ENCODE results near the gene ME3.
"Not testable (repeated sequence)": the region's sequence is repeated elsewhere in the genome, so short reads cannot be mapped to it uniquely, and the experiment has no call there.

Gene ME3

DNA sequence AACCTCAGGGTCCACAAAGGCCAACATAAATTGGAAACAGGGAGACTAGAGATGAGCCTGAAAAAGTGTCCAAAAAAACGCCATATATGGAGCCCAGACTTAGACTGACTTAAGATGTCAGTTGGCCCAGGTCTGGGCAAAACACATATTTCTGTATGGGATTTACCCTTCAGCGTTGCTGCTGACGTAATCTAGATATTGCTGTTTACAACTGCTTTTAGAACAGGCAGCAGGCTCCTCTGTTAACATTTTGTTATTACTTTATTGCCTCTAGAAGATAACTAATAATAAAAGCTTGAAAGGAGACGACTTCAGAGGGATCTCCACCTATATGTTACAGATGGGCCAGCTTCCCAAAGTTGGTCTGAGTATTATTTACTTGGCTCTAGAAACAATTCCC, 8.7 kb downstream of the ME3 start:
- DNase-seq (ENCODE audit: low read depth in 2 of 2), result no peak

DNA sequence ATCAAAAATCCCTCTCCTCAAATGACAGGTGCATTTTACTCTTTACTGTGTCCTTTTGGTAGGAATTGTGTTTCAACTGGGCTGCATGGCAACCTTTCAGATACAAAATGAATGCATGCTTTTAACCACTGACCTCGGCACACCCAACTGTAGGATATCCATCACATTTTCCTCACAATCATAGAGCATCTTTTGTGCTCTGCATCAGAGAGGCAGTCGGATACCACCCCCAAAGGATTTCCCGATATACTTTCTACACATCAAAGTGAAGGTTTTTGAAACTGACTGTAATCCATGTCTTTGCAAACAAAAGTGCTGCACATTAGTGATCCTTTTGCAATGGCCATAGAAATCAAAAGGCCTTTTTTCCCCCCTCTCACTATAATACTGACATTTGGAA, 9.1 kb downstream of the ME3 start:
- no peak for DNase-seq (ENCODE audit: low read depth in 2 of 2)

DNA sequence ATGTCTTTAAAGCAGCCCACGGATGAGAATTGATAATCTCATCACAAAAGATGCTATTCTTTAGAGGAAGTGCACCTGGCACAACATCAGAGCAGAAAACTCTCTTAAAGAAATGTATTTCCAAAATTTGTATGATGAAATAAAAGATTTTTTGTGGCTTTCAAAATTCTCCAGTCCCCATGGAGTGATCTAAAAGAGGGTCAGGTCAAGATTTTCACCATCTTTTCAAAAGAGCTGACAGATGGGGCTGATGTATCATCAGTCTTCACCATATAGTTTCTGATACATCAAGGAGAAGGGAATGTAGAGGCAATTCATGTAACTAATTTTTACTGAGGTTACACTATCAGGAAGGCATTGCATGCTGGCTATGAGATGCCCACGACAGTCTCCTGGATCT, 11.7 kb downstream of the ME3 start:
- no peak for DNase-seq (ENCODE audit: low read depth in 2 of 2)

DNA sequence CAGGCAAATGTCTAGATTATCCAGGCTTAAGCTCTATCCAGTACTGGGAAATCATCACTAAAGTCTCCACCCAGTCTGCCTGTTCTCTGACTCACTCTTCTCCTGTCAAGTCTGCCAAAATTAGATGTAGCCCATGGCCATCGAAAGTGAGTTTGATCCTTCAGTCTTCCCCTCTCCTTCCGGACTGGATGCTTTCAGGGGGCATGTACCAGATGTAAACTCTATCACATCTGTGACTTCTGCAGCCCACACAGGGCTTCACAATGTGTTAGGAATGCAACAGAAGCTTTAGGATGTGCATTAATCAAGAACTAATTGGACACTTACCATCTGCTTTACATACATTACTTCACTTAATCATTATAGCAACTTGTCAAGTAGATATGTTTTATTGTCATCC, 12.3 kb downstream of the ME3 start:
- DNase-seq (ENCODE audit: low read depth in 2 of 2), result no peak

DNA sequence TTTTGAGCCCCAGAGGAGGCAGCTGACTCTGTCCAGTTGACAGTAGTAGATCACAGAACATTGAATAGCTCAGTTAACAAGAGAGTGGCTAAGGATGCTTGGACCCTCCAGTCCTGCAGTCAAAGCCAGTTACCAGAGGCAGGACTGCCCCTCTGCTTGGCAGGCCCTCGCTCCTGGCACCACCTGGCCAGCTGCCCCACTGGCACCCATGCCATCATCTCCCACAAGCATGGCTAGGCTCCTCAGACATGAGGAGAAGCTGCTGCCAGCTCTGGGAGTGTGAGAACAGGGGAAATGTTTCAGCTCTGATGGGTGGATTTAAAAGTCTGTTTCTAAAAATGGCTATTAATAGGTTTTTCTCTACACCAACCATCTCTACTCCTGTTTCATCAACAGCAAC, 13.9 kb downstream of the ME3 start:
- no peak for DNase-seq (ENCODE audit: low read depth in 2 of 2)

- not testable (repeated sequence) for DNase-seq (ENCODE audit: low read depth in 2 of 2)
Observed at GRCh38 chr11:86645212-86645611, 27.2 kb downstream of the ME3 start.

DNA sequence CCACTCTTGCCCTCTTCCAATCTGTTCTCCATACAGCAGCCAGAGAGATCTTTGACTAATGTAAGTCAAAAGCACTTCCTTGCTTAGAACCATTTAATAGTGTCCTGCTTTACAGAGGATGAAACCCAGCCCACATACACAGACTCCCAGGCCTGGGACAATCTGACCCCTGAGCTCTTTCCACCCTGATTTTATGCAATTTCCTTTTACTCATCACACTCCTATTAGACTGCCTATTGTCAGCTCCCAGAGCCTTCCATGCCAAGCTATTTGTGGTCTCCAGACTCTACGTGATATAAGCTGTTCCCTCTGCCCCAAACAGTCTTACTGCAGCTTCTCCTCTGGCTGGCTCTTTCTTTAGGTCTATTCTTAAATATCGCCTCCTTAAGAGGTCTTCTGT, 28.1 kb downstream of the ME3 start:
- no peak for DNase-seq (ENCODE audit: low read depth in 2 of 2)

DNA sequence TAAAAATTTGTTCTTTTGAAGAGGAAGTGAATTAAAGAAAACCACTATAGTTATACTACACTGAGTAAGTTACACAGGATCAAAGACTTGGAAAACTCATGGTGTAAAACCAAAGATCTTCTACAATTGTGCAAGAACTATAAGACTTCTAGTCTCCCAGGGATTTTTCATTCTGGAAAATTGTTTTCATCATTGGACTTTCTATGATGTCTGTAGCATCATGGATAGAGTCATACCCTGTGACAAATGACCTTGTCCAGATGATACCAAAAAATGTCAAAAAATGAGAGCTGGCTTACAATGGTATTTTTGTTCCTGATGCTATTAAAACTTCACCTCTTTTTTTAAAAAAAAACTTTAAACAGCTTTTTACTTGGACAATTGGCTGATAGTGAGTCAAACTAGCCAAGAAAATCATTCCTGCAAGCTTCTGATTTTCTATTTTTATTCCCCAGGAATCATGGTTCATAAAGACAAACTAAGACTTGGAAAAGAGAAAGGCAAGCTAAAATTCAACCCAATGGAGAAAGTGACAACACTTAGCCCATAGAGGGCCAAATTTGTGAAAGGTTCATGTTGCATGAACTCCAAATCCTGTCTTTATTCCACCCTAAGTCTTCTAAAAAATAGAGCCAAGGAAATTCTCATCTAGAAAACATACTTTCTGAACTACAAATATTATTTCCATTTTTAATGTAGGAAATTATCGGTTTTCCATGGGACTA, 30.7 kb downstream of the ME3 start:
- DNase-seq (ENCODE audit: low read depth in 2 of 2), result no peak

- DNase-seq (ENCODE audit: low read depth in 2 of 2), result no peak
Observed at GRCh38 chr11:86639137-86639536, 33.3 kb downstream of the ME3 start.

DNA sequence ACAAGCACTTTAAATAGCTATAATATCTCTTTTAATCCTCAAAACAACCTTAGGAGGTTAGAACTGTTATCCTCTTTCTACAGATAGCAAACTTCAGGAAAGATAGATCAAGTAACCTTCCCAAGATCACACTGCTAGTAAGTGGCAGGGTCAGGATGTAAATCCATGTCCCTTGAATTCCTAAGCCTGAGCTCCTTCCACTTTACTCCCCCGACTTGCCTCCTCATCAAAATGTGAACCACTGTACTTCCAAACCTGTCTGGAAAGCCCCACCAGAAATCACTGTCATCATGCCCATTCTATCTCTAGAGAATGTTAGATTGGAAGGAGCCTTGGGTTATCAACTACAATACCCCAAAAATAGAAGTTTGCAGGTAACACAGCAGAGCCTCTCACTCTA, 33.7 kb downstream of the ME3 start:
- no peak for DNase-seq (ENCODE audit: low read depth in 2 of 2)

DNA sequence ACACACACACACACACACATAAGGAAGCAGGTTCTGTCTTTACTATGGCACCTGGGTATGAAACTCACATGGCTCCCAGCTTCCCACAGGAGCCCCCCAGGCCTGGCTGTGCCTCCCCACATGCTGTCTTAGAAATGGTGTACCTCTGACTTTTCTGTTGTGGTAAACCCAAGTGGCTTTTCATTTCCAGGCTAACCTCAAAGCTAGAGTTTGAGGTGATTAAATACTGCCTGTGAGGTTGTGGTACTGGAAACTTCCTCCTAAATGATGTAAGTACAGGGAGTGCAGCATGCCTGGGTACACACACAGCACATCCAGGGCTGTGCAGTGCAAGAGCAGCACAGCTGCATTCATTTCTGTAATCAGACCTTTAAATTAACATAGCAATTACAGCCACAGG, 34.4 kb downstream of the ME3 start:
- no peak for DNase-seq (ENCODE audit: low read depth in 2 of 2)

DNA sequence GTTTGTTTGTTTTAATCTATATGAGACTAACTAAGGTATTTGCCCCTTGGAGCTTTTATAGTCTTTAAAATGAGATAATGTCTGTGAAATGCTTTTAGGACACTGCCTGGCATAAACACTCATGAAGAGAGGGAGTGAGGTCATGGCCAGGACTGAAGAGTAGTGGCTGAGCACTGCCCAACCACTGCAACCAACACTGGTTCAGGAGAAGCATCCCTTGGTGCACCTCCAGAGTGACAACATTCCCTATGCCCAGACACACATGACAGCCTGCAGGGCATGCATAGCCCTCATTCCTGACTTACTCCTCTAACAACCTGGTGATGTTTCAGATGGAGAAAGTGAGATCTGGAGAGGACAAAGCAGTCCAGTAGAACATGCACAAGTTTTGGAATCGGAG, 36.1 kb downstream of the ME3 start:
- DNase-seq (ENCODE audit: low read depth in 2 of 2), result no peak

- DNase-seq (ENCODE audit: low read depth in 2 of 2), result no peak
Observed at GRCh38 chr11:86632499-86633269, 39.7 kb downstream of the ME3 start.

DNA sequence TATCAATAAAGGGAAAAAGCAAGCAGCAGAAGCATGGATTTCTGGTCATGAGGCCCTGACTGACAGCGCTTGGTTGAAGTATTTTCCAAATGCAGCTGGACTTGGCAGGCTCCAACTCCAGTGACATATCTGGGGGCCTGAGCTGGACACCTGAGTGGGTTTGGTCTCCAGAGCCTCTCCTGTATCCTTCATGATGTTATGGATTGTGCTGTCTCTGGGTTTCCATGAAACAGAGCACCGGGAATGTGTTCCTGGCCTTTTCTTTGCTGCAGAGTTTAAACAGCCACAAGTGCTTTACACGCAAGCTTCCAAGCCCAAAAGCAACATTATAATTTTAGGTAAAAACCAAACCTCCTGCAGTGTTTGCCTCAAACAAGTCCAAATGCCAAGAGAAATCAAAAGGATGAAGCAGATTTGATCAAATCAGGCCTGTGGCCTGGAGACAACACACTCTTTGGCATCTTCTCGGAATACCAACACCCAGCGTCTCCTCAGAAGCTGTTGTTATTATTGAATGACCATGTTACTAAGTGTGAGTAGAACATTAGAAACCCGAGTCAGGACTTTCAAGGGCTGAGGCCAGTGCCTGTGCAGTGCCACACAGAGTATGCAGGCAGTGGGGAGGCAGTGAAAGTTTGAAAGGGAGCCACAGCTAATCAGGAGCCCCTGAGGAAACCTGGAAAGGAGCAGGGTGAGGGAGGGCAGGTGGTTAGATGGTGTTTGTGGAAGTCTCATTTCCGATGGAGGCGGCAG, 42.0 kb downstream of the ME3 start:
- no peak for DNase-seq (ENCODE audit: low read depth in 2 of 2)

DNA sequence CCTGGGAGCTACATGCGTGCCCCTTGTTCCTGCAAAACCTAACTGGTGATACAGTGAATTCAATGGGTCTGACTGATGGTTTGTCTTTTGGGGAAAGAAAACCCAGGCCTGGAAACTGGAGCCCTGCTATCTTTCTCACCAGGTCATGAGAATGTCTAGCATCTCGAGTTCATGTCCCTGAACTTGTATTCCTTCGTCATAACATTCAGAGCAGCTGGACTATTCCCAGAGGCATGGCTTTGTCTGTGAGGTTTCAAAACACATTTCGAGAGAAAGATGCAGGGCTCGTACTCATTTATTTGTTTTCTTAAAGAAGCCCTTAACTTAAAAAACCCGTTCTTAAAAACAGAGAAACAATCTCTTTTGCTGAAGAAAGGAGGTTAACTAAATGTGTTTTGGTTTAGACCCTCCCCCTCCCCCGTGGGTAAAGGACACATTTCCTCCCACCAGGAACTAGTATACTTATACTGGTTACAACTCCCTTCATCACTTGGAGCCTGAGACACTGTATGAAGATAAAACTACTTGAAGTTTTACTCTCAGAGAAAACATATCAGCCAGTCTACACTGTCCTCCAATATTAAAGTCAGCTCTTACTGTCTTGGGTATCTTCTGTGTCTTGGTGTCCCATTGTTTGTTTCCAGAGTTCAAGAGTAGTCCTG, 43.2 kb downstream of the ME3 start:
- no peak for DNase-seq (ENCODE audit: low read depth in 2 of 2)

DNA sequence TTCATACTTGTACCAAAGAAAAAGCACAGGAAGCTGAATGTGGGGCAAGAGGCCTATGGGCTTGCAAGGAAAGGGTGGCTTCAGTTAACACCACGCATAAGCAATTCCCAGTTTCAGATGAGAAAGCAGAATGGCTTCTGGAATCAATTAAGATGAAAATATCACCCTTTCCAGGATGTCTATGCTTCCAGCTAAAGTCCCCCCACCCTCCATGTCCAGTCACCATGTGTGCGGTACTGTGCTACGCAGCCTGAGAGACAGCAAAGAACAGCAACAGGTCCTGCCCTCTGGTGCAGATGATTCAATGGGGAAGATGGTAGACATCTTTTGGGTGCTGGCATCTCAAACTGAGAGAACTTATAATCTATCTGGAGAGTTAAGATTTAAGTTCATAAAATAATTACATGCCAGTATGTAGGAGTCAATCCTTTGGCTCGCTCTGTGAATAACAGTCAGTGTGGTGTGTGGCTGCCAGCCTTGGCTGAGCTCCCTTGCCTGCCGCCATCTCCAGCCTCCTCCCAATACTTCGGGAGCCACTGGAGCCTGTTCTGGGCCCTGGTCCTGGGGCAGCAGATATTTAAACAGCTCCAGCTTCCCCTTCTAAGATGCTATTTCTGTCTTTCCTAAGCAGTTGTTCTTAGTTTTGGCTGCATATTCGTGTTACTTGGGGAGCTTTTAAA, 44.5 kb downstream of the ME3 start:
- no peak for DNase-seq (ENCODE audit: low read depth in 2 of 2)

DNA sequence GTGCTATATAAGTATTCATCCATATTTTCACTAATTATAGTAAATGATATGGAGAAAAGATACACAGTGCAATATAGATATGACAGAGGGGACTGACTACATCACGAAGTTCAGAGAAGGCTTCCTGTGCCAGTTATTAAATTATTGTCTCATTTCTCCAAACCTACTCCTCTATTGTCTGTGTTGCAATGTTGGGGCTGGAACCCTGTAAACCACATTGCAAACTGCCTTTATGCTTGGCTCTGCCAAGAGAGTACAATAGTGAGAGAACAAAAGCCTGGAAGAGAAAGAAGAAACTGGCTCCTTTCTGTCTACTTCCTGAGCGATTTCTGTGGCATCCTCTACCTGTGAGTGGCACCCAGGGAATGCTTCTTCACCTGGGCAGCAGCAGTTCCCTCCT, 46.4 kb downstream of the ME3 start:
- no peak for DNase-seq (ENCODE audit: low read depth in 2 of 2)

GRCh38 chr11:86625544-86625943, 46.9 kb downstream of the ME3 start:
- no peak for DNase-seq (ENCODE audit: low read depth in 2 of 2)

GRCh38 chr11:86624366-86624765, 48.0 kb downstream of the ME3 start:
- DNase-seq (ENCODE audit: low read depth in 2 of 2), result no peak

DNA sequence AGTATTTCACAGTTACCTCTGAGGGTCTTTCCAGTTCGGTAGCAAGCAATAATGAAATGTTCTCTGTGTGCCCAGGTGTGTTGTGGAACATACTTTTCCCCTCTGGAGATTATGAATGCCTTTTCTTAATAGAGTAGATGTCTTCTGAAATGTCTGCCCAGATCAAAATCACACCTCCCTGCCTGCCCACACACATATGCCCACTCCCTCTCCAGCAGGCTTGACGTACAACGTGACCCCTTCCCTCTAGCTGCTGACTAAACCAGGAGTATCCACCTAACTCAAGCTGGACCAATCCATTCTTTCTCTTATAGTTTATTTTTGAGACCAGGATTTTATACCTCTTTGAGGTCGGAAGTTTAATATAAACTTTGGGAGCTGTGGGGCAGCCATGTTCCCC, 48.7 kb downstream of the ME3 start:
- DNase-seq (ENCODE audit: low read depth in 2 of 2), result no peak

DNA sequence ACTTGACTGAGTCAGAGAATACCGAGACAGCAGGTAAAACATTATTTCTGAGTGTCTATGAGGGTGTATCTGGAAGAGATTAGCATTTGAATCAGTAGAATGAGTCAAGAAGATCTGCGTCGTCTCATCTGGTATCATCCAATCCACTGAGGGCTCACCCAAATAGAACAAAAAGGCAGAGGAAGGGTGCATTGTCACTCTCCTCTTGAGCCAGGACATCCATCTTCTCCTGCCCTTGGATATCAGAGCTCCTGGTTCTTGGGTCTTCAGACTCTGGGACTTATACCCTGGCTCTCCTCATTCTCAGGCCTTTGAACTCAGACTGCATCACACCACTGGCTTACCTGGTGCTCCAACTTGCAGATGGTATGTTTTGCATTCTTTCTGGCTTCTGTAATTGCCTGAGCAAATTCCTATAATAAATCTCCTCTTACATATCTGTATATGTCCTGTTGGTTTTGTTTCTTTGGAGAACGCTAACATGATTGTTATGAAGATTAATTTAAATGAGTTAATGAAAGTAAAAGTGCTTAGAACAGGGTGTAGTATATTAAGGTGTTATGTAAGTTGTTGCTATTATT, 49.3 kb downstream of the ME3 start:
- DNase-seq (ENCODE audit: low read depth in 2 of 2), result no peak

All from activated CD8-positive, alpha-beta memory T cell treated with anti-CD3 and anti-CD28 coated beads for 4 hours (primary cell).